HG02678 (cell line): ENCODE results near the gene ACHE.
"Not testable (repeated sequence)": the region's sequence is repeated elsewhere in the genome, so short reads cannot be mapped to it uniquely, and the experiment has no call there.

ENCODE experiments used
- ATAC-seq: cut with Tn5 transposase; IDR thresholded peaks from one replicate; pipeline ENCODE4 v1.9.1; 2021; ENCODE audit warnings: mild to moderate bottlenecking, moderate library complexity; ENCODE audit not compliant: unreplicated experiment

ACHE gene

GRCh38 chr7:100895701-100895955 is at the start of gene ACHE:
Gene ACHE, minus strand, starts transcription at chr7:100895888. Its CDS starts 1,656 bp downstream, at chr7:100894232.
- ATAC-seq, result no peak

DNA sequence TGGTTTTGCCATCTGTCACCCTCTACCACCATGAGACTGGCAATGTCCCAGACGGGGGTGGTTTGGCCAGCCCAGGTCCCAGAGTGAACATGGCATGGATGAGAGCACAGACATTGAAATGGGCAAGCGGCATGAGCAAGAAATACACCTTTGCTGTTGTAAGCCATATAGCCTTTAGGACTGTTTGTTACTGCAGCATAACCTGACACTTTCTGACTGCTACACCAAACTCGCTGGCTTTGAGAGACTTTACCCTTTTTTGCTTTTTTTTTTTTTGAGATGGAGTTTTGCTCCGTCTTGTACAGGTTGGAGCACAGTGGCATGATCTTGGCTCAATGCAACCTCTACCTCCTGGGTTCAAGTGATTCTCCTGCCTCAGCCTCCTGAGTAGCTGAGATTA is 48.5 kb upstream of the ACHE start:
- ATAC-seq, result no peak

- ATAC-seq, result no peak
Measured at GRCh38 chr7:100943693-100944092, 48.0 kb upstream of the ACHE start.

DNA sequence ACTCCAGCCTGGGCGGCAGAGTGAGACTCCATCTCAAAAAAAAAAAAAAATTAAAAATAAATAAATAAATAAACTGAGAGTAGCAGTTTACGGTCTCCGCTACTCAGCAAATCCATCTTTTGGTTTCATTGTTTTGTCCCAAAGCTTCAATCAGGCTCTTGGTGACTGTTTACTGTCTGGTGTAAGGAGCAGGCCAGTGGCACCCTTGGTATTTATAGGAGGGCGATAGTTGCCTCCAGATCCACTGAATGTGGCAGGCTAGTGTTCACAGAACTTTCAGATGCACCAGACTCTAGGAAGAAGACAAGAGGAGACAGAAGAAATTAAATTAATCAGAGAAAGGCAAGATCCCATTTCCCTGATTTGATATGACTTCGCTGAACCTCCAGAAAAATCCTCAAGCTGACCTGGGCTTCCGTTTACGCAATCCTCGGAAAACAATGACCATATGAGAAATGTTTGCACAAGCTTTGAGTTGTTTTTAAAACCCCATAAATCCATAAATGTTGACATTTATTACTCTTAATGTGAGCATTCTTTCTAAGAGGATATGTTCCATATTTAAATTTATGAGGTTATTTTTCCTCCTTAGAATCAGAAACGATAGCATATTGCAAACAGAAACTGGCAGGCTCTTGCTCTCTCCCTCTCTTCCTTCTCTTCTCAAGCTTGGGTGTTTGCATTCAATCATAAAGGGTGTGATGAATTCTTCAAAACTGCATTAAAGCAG is 46.5 kb upstream of the ACHE start:
- no peak for ATAC-seq

GRCh38 chr7:100936167-100936566 is 40.5 kb upstream of the ACHE start:
- ATAC-seq, result not testable (repeated sequence)

GRCh38 chr7:100935381-100935780 is 39.7 kb upstream of the ACHE start:
- ATAC-seq, result not testable (repeated sequence)

GRCh38 chr7:100933734-100934133 is 38.0 kb upstream of the ACHE start:
- no peak for ATAC-seq

DNA sequence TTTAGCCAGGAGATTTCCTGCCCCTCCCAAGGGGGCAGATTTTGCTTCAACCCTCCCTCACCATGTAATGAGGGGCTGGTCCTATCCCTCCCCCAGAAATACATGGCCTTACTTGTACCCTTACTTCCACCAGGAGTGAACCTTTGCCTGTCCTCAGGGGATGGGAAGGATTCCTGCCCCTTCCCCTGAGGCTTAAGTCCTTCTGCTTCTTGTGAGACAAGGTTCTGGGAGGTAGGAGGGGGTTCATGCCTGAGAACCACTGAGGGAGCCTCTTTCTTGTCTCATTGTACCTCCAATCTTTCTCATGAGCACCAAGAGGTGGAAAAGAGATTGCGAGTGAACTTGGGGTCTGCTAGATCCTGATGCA is 34.1 kb upstream of the ACHE start:
- no peak for ATAC-seq

- ATAC-seq, result not testable (repeated sequence)
Measured at GRCh38 chr7:100923616-100924015, 27.9 kb upstream of the ACHE start.

- ATAC-seq, result no peak
Measured at GRCh38 chr7:100921039-100921438, 25.4 kb upstream of the ACHE start.

GRCh38 chr7:100919779-100920437 is 24.2 kb upstream of the ACHE start:
- ATAC-seq, result not testable (repeated sequence)

- not testable (repeated sequence) for ATAC-seq
Measured at GRCh38 chr7:100919335-100919734, 23.6 kb upstream of the ACHE start.

GRCh38 chr7:100914879-100915447 is 19.3 kb upstream of the ACHE start:
- ATAC-seq, result no peak

DNA sequence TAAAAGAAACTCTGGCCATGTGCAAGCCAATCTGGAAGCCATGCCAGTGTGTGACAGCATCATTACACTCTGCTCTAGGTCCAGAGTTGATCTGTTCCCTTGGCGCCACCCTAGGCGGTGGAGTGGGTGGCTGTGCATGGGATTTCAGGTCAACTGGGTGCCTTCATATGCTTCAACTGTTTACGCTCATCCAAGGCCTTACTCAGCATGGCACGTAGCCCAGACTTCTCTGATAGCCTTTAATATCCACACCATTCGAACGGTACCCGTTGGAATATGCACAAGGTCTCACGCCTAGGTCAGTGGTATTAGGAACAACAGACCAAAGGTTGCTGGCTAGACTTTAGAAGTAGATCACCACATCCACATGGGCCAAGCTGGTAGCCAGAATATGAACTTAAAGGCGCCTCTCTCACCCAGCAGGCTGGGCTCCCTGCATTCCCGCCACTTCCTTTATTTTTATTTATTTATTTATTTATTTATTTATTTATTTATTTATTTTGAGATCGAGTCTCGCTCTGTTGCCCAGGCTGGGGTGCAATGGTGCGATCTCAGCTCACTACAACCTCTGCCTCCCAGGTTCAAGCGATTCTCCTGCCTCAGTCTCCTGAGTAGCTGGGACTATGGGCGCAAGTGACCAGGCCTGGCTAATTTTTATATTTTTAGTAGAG is 18.7 kb upstream of the ACHE start:
- no peak for ATAC-seq

DNA sequence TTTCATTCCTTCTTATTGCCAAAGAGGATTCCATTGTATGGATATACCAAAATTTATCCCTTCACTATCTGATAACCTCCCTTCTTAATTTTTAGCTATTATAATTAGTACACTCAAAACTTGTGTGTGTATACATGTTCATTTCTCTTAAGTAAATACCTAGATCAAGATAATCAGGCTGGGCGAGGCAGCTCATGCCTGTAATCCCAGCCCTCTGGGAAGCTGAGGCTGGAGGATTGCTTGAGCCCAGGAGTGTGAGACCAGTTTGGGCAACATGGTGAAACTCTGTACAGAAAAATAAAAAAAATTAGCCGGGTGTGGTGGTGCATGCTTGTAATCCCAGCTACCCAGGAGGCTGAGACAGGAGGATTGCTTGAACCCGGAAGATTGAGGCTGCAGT is 15.8 kb upstream of the ACHE start:
- ATAC-seq, result no peak

DNA sequence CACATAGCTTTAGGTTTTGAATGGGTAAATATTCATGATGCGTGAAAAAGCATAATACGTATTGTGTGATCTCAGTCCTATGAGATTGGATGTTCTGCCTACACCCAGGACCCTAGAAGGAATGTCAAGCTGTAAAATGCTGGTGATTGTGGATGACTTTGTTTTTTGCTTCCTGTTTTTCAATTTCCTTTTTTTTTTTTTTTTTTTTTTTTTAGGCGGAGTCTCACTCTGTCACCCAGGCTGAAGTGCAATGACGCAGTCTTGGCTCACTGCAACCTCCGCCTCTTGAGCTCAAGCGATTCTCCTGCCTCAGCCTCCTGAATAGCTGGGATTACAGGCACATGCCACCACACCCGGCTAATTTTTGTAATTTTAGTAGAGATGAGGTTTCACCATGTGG is 14.8 kb upstream of the ACHE start:
- not testable (repeated sequence) for ATAC-seq

DNA sequence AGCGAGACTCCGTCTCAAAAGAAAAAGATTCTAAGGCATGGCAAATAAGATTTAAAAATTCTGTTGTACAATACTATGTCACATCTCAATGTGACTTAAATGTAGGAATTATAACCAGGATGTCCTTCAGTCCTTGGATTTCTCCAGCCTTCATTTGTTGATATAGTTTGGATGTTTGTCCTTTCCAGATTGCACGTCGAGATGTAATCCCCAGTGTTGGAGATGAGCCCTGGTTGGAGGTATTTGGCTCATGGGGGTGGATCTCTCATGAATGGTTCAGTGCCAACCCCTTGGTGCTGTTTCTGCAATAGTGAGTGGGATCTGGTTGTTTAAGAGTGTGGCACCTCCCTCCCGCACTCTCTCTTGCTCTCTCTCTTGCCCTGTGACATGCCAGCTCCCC is 12.8 kb upstream of the ACHE start:
- no peak for ATAC-seq

- ATAC-seq, result no peak
Measured at GRCh38 chr7:100902638-100903037, 7.0 kb upstream of the ACHE start.

- no peak for ATAC-seq
Measured at GRCh38 chr7:100901921-100902332, 6.2 kb upstream of the ACHE start.

DNA sequence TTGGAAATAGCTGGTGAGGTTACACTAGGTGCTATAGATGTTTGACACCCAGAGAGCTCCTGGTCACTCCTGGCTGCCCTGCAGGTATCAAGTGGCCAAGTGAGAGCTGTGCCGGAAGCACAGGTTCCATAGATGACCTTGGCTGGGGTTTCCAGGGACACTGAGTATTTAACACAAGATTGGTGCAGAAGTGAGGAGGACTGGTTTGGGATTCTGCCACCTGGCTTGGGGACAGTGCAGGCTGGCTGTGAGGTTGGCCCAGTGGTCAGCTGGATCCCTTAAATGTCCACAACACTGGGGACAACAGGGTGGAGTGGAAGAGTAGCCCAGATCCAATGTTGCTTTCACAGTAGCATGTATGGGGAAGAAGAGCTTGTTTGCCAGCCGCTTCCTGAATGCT is 5.3 kb upstream of the ACHE start:
- no peak for ATAC-seq

DNA sequence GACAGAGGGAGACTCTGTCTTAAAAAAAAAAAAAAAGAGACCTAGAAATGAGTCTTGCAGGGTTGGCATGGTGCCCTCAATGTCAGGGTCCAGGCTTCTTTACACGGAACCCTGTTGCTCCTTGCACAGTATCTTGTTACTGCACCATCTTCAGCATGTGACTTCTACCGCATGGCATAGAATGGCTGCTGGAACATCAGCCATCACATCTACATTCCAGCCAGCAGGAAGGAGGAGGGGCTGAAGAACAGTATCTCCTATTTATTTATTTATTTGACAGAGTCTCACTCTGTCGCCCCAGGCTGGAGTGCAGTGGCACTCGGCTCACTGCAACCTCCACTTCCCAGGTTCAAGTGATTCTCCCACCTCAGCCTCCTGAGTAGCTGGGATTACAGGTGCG is 3.7 kb upstream of the ACHE start:
- no peak for ATAC-seq
